Endothelial cell of umbilical vein (primary cell): ENCODE data around the gene CLBA1. TPM values are rescaled to one million over a fixed set of nuclear protein-coding genes. Genes with fewer than 3 reads are reported as not detected.

Source experiments
- BruUV-seq: library from RNA; stranded (reverse); fragments of 400-500 nt; replicated peaks from 2 replicates; lab custom pipeline; 2021; lab: Mats Ljungman, UMichigan
- CTCF ChIA-PET: fragments of 300-600, 350-600 bp; sonication (Branson Sonifier 250); formaldehyde crosslinking; loops from one replicate; lab custom pipeline; 2021; ENCODE audit warnings: antibody characterized with exemption, inconsistent platforms; lab: Charles Lee
- POLR2A ChIA-PET: fragments of 300-600, 350-600 bp; sonication (Branson Sonifier 250); formaldehyde crosslinking; loops from one replicate; lab custom pipeline; 2021; ENCODE audit warnings: antibody characterized with exemption, inconsistent platforms; lab: Charles Lee
- DNase-seq: peaks from one replicate; pipeline ENCODE4 v3.0.0-alpha.2; 2011; ENCODE audit warnings: low read depth, low spot score
- FAIRE-seq: peaks from 2 replicates; lab custom pipeline; 2011; peaks lifted over from hg19 to GRCh38; lab: Jason Lieb, UNC
- H2AFZ ChIP-seq: 2 replicates; pipeline ENCODE4 v1.6.0; 2012; ENCODE audit warnings: low read depth, low read length, control low read depth, inconsistent platforms
- H3K27ac ChIP-seq: 2 replicates; pipeline ENCODE4 v1.5.1; 2011; ENCODE audit warnings: low read depth, mild to moderate bottlenecking, control low read depth, low read length, moderate library complexity; ENCODE audit not compliant: insufficient read depth
- H3K27me3 ChIP-seq, 2 experiments: 2 replicates each; pipeline versions ENCODE4 v1.6.0 to v1.6.1; 2011; ENCODE audit warnings: low read length in 2 of 2, mixed read lengths in 1 of 2; ENCODE audit not compliant: control insufficient read depth in 2 of 2, insufficient read depth in 2 of 2
- H3K36me3 ChIP-seq, 2 experiments: 2 replicates in 1 of 2; 3 replicates in 1 of 2; pipeline ENCODE4 v1.5.1; 2011; ENCODE audit warnings: low read length in 2 of 2, mild to moderate bottlenecking in 1 of 2, moderate library complexity in 1 of 2; ENCODE audit not compliant: control insufficient read depth in 2 of 2, insufficient read depth in 2 of 2; ENCODE audit errors: extremely low read depth in 1 of 2
- H3K4me1 ChIP-seq: 3 replicates; pipeline ENCODE4 v1.5.1; 2011; ENCODE audit warnings: mild to moderate bottlenecking, low read length; ENCODE audit not compliant: control insufficient read depth, insufficient read depth; ENCODE audit errors: extremely low read depth
- H3K4me2 ChIP-seq: 2 replicates; pipeline ENCODE4 v1.6.1; 2011; ENCODE audit warnings: low read length, control low read depth, mixed read lengths; ENCODE audit not compliant: insufficient read depth
- H3K4me3 ChIP-seq, 3 experiments: fragments of 200-600 bp in 1 of 3; sonication (generic), shearing (Covaris generic) in 1 of 3; replicated peaks in 1 of 3; 2 replicates each; pipeline ENCODE4 v1.5.1; 2011 to 2016; ENCODE audit warnings: control low read depth in 3 of 3, low read length in 3 of 3, mild to moderate bottlenecking in 2 of 3, inconsistent platforms in 1 of 3, low read depth in 1 of 3, moderate library complexity in 1 of 3; ENCODE audit not compliant: insufficient read depth in 1 of 3
- H3K79me2 ChIP-seq: 2 replicates; pipeline ENCODE4 v1.6.0; 2012; ENCODE audit warnings: low read length, inconsistent platforms; ENCODE audit not compliant: control insufficient read depth, insufficient read depth
- H3K9ac ChIP-seq: replicated peaks from 2 replicates; pipeline ENCODE3; 2011; ENCODE audit warnings: low read length, control low read depth; ENCODE audit not compliant: insufficient read depth; ENCODE audit errors: extremely low read depth
- H3K9me1 ChIP-seq: replicated peaks from 3 replicates; pipeline ENCODE4 v1.6.0; 2011; ENCODE audit warnings: mild to moderate bottlenecking, low read length; ENCODE audit not compliant: control insufficient read depth, insufficient read depth; ENCODE audit errors: extremely low read depth
- H3K9me3 ChIP-seq: replicated peaks from 2 replicates; pipeline ENCODE4 v1.5.1; 2012; ENCODE audit warnings: low read length, inconsistent platforms; ENCODE audit not compliant: control insufficient read depth, insufficient read depth
- H4K20me1 ChIP-seq: replicated peaks from 2 replicates; pipeline ENCODE3; 2011; ENCODE audit warnings: mild to moderate bottlenecking, low read length; ENCODE audit not compliant: control insufficient read depth, insufficient read depth; ENCODE audit errors: extremely low read depth
- EZH2 ChIP-seq: IDR thresholded peaks from 2 replicates; pipeline ENCODE4 v1.6.1; 2012; ENCODE audit warnings: borderline replicate concordance, low read depth, mild to moderate bottlenecking, moderate library complexity, low read length, inconsistent platforms; ENCODE audit not compliant: severe bottlenecking
- FOS ChIP-seq: IDR thresholded peaks from 2 replicates; pipeline ENCODE4 v1.6.1; 2011; ENCODE audit warnings: mild to moderate bottlenecking, low read length, moderate library complexity, borderline replicate concordance; ENCODE audit not compliant: insufficient read depth
- GATA2 ChIP-seq: IDR thresholded peaks from 2 replicates; pipeline ENCODE4 v1.7.0; 2011; ENCODE audit warnings: low read depth, mild to moderate bottlenecking, moderate library complexity, mixed read lengths, low read length; ENCODE audit not compliant: insufficient read length, insufficient read depth
- JUN ChIP-seq: IDR thresholded peaks from 2 replicates; pipeline ENCODE4 v1.6.1; 2011; ENCODE audit warnings: borderline replicate concordance, low read depth; ENCODE audit not compliant: insufficient read length, insufficient read depth
- MAX ChIP-seq: IDR thresholded peaks from 2 replicates; pipeline ENCODE4 v1.6.1; 2011; ENCODE audit not compliant: insufficient read depth, insufficient read length
- MYC ChIP-seq: IDR thresholded peaks from one replicate; pipeline ENCODE4 v1.6.1; 2011; ENCODE audit warnings: mild to moderate bottlenecking, low read depth, low read length
- POLR2A ChIP-seq: IDR thresholded peaks from 2 replicates; pipeline ENCODE4 v1.6.1; 2012; ENCODE audit warnings: low read depth, mild to moderate bottlenecking, control low read depth, low read length
- POLR2AphosphoS5 ChIP-seq: IDR thresholded peaks from 2 replicates; pipeline ENCODE4 v1.6.1; 2012; ENCODE audit warnings: low read depth, mild to moderate bottlenecking, control low read depth, low read length, moderate library complexity; ENCODE audit not compliant: insufficient read depth
- dilution Hi-C: fragments of 300-500 bp; cut with MboI; formaldehyde crosslinking; loops from one replicate; pipeline ENCODE4 v1.15.0; 2019; ENCODE audit warnings: low sequenced_read_pairs; ENCODE audit not compliant: extremely low pct_ligation_motif_present
- intact Hi-C: fragments of 100-400 bp; cut with micrococcal nuclease; formaldehyde crosslinking; loops from one replicate; pipeline ENCODE4 v1.10.0; 2022
- polyA plus RNA-seq, 4 experiments: library from polyadenylated mRNA; depleted of rRNA in 3 of 4; stranded (reverse) in 3 of 4; unstranded in 1 of 4; fragments of >200 nt; gene quantifications; 2 replicates each; pipeline versions ENCODE4 v1.2.1 to v1.2.3, GENCODE V29; 2011 to 2012; ENCODE audit warnings: missing spikeins in 1 of 4
- total RNA-seq: library from RNA; stranded (reverse); gene quantifications from 2 replicates; pipeline ENCODE4 v1.2.3, GENCODE V29; 2021
- TF ChIP-seq, protein P1 (sequence below), 2 donors: IDR thresholded peaks; 1 replicate in 1 of 2; 2 replicates in 1 of 2; pipeline ENCODE4 v1.5.1; 2011; ENCODE audit warnings: low read length in 2 of 2, mild to moderate bottlenecking in 2 of 2, moderate library complexity in 2 of 2, control low read depth in 1 of 2, inconsistent platforms in 1 of 2, low read depth in 1 of 2; ENCODE audit not compliant: insufficient read depth in 1 of 2; ENCODE audit errors: extremely low read depth in 1 of 2

Gene CLBA1
- total and polyA plus RNA-seq, 2 donors (not counting 3 experiments of a cell fraction or from before 2014, with no cell fraction given): 5.2 to 5.3 TPM

DNA sequence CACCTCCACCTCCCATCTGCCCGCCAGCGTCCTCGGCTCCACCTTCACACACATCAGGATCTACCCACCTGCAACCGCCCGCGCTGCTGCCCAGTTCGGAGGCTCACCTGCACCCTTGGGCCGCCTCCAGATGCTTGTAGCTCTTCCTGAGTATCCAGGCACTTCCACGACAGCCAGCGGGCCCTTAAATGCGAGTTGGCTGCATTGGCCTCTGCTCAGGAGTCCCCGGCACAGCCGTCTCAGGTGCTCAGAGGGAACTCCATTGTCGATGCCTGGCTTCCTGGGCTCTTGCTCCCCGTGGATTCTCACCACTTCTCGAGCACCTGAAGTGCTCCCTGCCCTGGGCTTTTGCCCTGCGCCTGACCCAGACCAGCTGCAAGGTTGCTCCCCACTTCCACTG, 57.2 kb downstream of the CLBA1 start:
- dilution Hi-C loops: no loop called here
- H3K4me1 ChIP-seq: no peaks in the 10 kb centered on the region
- H3K36me3 ChIP-seq: no peaks in the 10 kb centered on the region
- H3K9me3 ChIP-seq: no peaks in the 10 kb centered on the region
- H3K9me1 ChIP-seq: no peaks in the 10 kb centered on the region
- H4K20me1 ChIP-seq: no peaks in the 10 kb centered on the region
- no peak overlapping the region for H3K27ac ChIP-seq
- no peak overlapping the region for H3K4me3 ChIP-seq
- no peak overlapping the region for H3K4me2 ChIP-seq
- no peak overlapping the region for H3K9ac ChIP-seq
- DNase-seq (no peak), FAIRE-seq (no peak)
- H2AFZ ChIP-seq: no peak overlapping the region
- TF ChIP-seq MYC: no peak
- TF ChIP-seq FOS: no peak
- TF ChIP-seq, protein P1, sequence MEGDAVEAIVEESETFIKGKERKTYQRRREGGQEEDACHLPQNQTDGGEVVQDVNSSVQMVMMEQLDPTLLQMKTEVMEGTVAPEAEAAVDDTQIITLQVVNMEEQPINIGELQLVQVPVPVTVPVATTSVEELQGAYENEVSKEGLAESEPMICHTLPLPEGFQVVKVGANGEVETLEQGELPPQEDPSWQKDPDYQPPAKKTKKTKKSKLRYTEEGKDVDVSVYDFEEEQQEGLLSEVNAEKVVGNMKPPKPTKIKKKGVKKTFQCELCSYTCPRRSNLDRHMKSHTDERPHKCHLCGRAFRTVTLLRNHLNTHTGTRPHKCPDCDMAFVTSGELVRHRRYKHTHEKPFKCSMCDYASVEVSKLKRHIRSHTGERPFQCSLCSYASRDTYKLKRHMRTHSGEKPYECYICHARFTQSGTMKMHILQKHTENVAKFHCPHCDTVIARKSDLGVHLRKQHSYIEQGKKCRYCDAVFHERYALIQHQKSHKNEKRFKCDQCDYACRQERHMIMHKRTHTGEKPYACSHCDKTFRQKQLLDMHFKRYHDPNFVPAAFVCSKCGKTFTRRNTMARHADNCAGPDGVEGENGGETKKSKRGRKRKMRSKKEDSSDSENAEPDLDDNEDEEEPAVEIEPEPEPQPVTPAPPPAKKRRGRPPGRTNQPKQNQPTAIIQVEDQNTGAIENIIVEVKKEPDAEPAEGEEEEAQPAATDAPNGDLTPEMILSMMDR (IDR thresholded peaks at IDR 0.05; ENCODE audit: extremely low read depth in 1 of 2, insufficient read depth in 1 of 2, low read depth in 1 of 2, low read length in 2 of 2): no peak
- no peak for TF ChIP-seq GATA2
- no peak for TF ChIP-seq JUN
- no peak for TF ChIP-seq POLR2AphosphoS5
- TF ChIP-seq POLR2A: no peak
- TF ChIP-seq MAX: no peak
- no peak for TF ChIP-seq EZH2
- intact Hi-C loops: no loop called here
- CTCF ChIA-PET: interaction anchor here (0.8 to 5.0 kb wide), 3 partner anchors 17 to 75 kb away, joined by 3 to 14 read pairs (median 4); partner anchors contain the start of gene CLBA1
- H3K27me3 ChIP-seq: peaks cover 3 to 9% of the 10 kb centered on the region in 2 experiments
- POLR2A ChIA-PET: no interaction called here
- no TSS peak for BruUV-seq
- no peaks in the 10 kb centered on the region for H3K79me2 ChIP-seq
